Epithelial cell of prostate (primary cell): ENCODE measurements around the gene AVPR2.

Source experiments
- DNase-seq: peaks from one replicate; pipeline ENCODE4 v3.0.0-alpha.2; 2011; ENCODE audit warnings: low read depth, low spot score
- H3K27ac ChIP-seq: fragments of 450-650 bp; 2 replicates; pipeline ENCODE4 v1.5.1; 2017; ENCODE audit warnings: mild to moderate bottlenecking

Gene AVPR2

GRCh38 chrX:153947009-153947769 is 42.7 kb downstream of the AVPR2 start:
- H3K27ac ChIP-seq, result no peak overlapping the region
- no peak for DNase-seq

- DNase-seq, result no peak
- no peak overlapping the region for H3K27ac ChIP-seq
Measured at GRCh38 chrX:153948002-153948466, 43.6 kb downstream of the AVPR2 start.

- H3K27ac ChIP-seq, result no peak overlapping the region
- DNase-seq, result no peak
Measured at GRCh38 chrX:153948847-153949805, 44.7 kb downstream of the AVPR2 start.

GRCh38 chrX:153950127-153950526 is 45.7 kb downstream of the AVPR2 start:
- H3K27ac ChIP-seq, result no peak overlapping the region
- no peak for DNase-seq

- DNase-seq, result no peak
- H3K27ac ChIP-seq, result no peak overlapping the region
Measured at GRCh38 chrX:153951683-153952372, 47.4 kb downstream of the AVPR2 start.

GRCh38 chrX:153952373-153953026 is 48.0 kb downstream of the AVPR2 start:
- DNase-seq, result no peak
- no peak overlapping the region for H3K27ac ChIP-seq

GRCh38 chrX:153953342-153953830 is 48.9 kb downstream of the AVPR2 start:
- no peak overlapping the region for H3K27ac ChIP-seq
- DNase-seq, result no peak

- no peak for DNase-seq
- H3K27ac ChIP-seq, result no peak overlapping the region
Measured at GRCh38 chrX:153953892-153954557, 49.6 kb downstream of the AVPR2 start.

GRCh38 chrX:153954558-153955227 is 50.2 kb downstream of the AVPR2 start:
- DNase-seq, result no peak
- H3K27ac ChIP-seq, result no peak overlapping the region

GRCh38 chrX:153955228-153955732 is 50.8 kb downstream of the AVPR2 start:
- no peak for DNase-seq
- H3K27ac ChIP-seq, result no peak overlapping the region

GRCh38 chrX:153956044-153956907 is 51.8 kb downstream of the AVPR2 start:
- H3K27ac ChIP-seq, result no peak overlapping the region
- no peak for DNase-seq
